IMR-90 (cell line): ENCODE measurements around the gene TSC2. TPM values are rescaled to one million over a fixed set of nuclear protein-coding genes. Genes with fewer than 3 reads are reported as not detected.

Experiments
- ATAC-seq: fragments of 200-7000 bp; cut with Tn5 transposase; 2 replicates; pipeline ENCODE4 v1.9.1; 2020; ENCODE audit warnings: low read depth, mild to moderate bottlenecking, moderate library complexity
- BruUV-seq: library from RNA; stranded (reverse); fragments of 400-500 nt; replicated peaks from 2 replicates; lab custom pipeline; 2021; lab: Mats Ljungman, UMichigan
- CTCF ChIA-PET: fragments of 300-600 bp; formaldehyde crosslinking; extraction: SDS; loops from one replicate; lab custom pipeline; 2021; ENCODE audit warnings: antibody characterized with exemption; lab: Yijun Ruan, JAX
- POLR2A ChIA-PET: fragments of 300-600 bp; sonication (Branson Sonifier 250); formaldehyde crosslinking; loops from one replicate; lab custom pipeline; 2022; ENCODE audit warnings: antibody characterized with exemption; ENCODE audit not compliant: unreplicated experiment; lab: Charles Lee
- DNase-seq: peaks from one replicate; pipeline ENCODE4 v3.0.0; 2013
- H2AFZ ChIP-seq: replicated peaks from 2 replicates; pipeline ENCODE3; 2013; ENCODE audit warnings: low read length, mild to moderate bottlenecking; ENCODE audit not compliant: poor library complexity
- H2AK5ac ChIP-seq: 2 replicates; pipeline ENCODE4 v1.6.1; 2013; ENCODE audit warnings: low read depth, low read length, inconsistent platforms
- H2AK9ac ChIP-seq: replicated peaks from 2 replicates; pipeline ENCODE3; 2013; ENCODE audit warnings: mild to moderate bottlenecking, low read depth, low read length, moderate library complexity; ENCODE audit not compliant: poor library complexity
- H2BK120ac ChIP-seq: 2 replicates; pipeline ENCODE4 v1.6.1; 2013; ENCODE audit warnings: low read depth, low read length, inconsistent platforms
- H2BK15ac ChIP-seq: 3 replicates; pipeline ENCODE4 v1.6.1; 2013; ENCODE audit warnings: low read depth, low read length, inconsistent platforms
- H2BK20ac ChIP-seq: 2 replicates; pipeline ENCODE4 v1.6.1; 2013; ENCODE audit warnings: low read depth, mild to moderate bottlenecking, inconsistent platforms, low read length, moderate library complexity
- H2BK5ac ChIP-seq: 2 replicates; pipeline ENCODE4 v1.6.1; 2013; ENCODE audit warnings: mild to moderate bottlenecking, low read depth, low read length, inconsistent platforms; ENCODE audit not compliant: poor library complexity, severe bottlenecking
- H3K14ac ChIP-seq: replicated peaks from 2 replicates; pipeline ENCODE4 v1.6.1; 2013; ENCODE audit warnings: low read depth, low read length, inconsistent platforms
- H3K18ac ChIP-seq: 2 replicates; pipeline ENCODE4 v1.6.1; 2013; ENCODE audit warnings: low read depth, low read length, control low read depth
- H3K23ac ChIP-seq: 2 replicates; pipeline ENCODE4 v1.6.1; 2013; ENCODE audit warnings: low read depth, low read length, inconsistent platforms
- H3K27ac ChIP-seq: 2 replicates; pipeline ENCODE4 v1.5.1; 2013; ENCODE audit warnings: mild to moderate bottlenecking, control low read depth, low read length; ENCODE audit not compliant: insufficient read depth
- H3K27me3 ChIP-seq: 2 replicates; pipeline ENCODE4 v1.6.1; 2013; ENCODE audit warnings: low read length; ENCODE audit not compliant: control insufficient read depth, insufficient read depth
- H3K36me3 ChIP-seq: 2 replicates; pipeline ENCODE4 v1.6.1; 2013; ENCODE audit warnings: low read length, mixed read lengths; ENCODE audit not compliant: control insufficient read depth, insufficient read depth
- H3K4ac ChIP-seq: 2 replicates; pipeline ENCODE4 v1.6.1; 2013; ENCODE audit warnings: low read depth, low read length, inconsistent platforms
- H3K4me1 ChIP-seq: 2 replicates; pipeline ENCODE4 v1.6.1; 2013; ENCODE audit warnings: low read length, mixed read lengths; ENCODE audit not compliant: control insufficient read depth, insufficient read depth
- H3K4me2 ChIP-seq: 2 replicates; pipeline ENCODE4 v1.6.1; 2013; ENCODE audit warnings: low read depth, mild to moderate bottlenecking, control low read depth, low read length, moderate library complexity
- H3K4me3 ChIP-seq: 2 replicates; pipeline ENCODE4 v1.5.1; 2013; ENCODE audit warnings: low read depth, mild to moderate bottlenecking, control low read depth, low read length, moderate library complexity; ENCODE audit not compliant: insufficient read depth
- H3K56ac ChIP-seq: 2 replicates; pipeline ENCODE4 v1.6.1; 2013; ENCODE audit warnings: low read length, inconsistent platforms; ENCODE audit not compliant: insufficient read depth; ENCODE audit errors: extremely low read depth
- H3K79me1 ChIP-seq, 2 experiments: 2 replicates each; pipeline ENCODE4 v1.6.1; 2013; ENCODE audit warnings: low read length in 2 of 2, inconsistent platforms in 1 of 2, low read depth in 1 of 2
- H3K9ac ChIP-seq: 2 replicates; pipeline ENCODE4 v1.6.1; 2013; ENCODE audit warnings: low read depth, low read length, control low read depth
- H3K9me1 ChIP-seq: 2 replicates; pipeline ENCODE4 v1.6.1; 2013; ENCODE audit warnings: low read length, inconsistent platforms; ENCODE audit not compliant: insufficient read depth
- H3K9me3 ChIP-seq: 2 replicates; pipeline ENCODE4 v1.6.1; 2013; ENCODE audit warnings: low read length; ENCODE audit not compliant: control insufficient read depth, insufficient read depth
- H4K20me1 ChIP-seq: 2 replicates; pipeline ENCODE4 v1.6.1; 2013; ENCODE audit warnings: low read length, inconsistent platforms; ENCODE audit not compliant: insufficient read depth
- H4K5ac ChIP-seq: 2 replicates; pipeline ENCODE4 v1.6.1; 2013; ENCODE audit warnings: mild to moderate bottlenecking, low read depth, low read length, control low read depth
- H4K8ac ChIP-seq, 2 experiments: 2 replicates each; pipeline ENCODE4 v1.6.1; 2013; ENCODE audit warnings: low read depth in 2 of 2, low read length in 2 of 2, control low read depth in 1 of 2, inconsistent platforms in 1 of 2
- H4K91ac ChIP-seq: 2 replicates; pipeline ENCODE4 v1.6.1; 2013; ENCODE audit warnings: low read depth, low read length, inconsistent platforms; ENCODE audit not compliant: insufficient read depth
- CHD1 ChIP-seq: IDR thresholded peaks from 2 replicates; pipeline ENCODE4 v1.6.1; 2012; ENCODE audit warnings: low read depth, low read length, improper control_type of control experiment
- ELK1 ChIP-seq: fragments of 150-350 bp; IDR thresholded peaks from 2 replicates; pipeline ENCODE4 v1.6.1; 2016; ENCODE audit warnings: low read depth, mild to moderate bottlenecking, low read length, moderate library complexity, borderline replicate concordance
- MAFK ChIP-seq: IDR thresholded peaks from 2 replicates; pipeline ENCODE4 v1.6.1; 2012; ENCODE audit warnings: low read depth, low read length, improper control_type of control experiment
- POLR2A ChIP-seq: IDR thresholded peaks from 2 replicates; pipeline ENCODE4 v1.6.1; 2012; ENCODE audit warnings: mild to moderate bottlenecking, low read depth, low read length
- RCOR1 ChIP-seq: IDR thresholded peaks from 2 replicates; pipeline ENCODE4 v1.6.1; 2012; ENCODE audit warnings: mild to moderate bottlenecking, low read length, improper control_type of control experiment; ENCODE audit not compliant: insufficient replicate concordance
- RFX5 ChIP-seq: IDR thresholded peaks from 2 replicates; pipeline ENCODE4 v1.8.0; 2012; ENCODE audit warnings: low read depth, mild to moderate bottlenecking, low read length, moderate library complexity
- SMC3 ChIP-seq: fragments of 150-350 bp; IDR thresholded peaks from 2 replicates; pipeline ENCODE4 v1.6.1; 2016; ENCODE audit warnings: low read depth, mild to moderate bottlenecking, antibody characterized with exemption, low read length, moderate library complexity
- WGBS, 2 experiments: methylation state at CpG; one replicate each; pipeline versions ENCODE4 v1.1.5 to v1.1.7; 2013; ENCODE audit warnings: missing lambda C conversion rate in 2 of 2; ENCODE audit not compliant: insufficient read length in 1 of 2; ENCODE audit errors: extremely low coverage in 2 of 2; 5-methylcytosine and 5-hydroxymethylcytosine counted together
- dilution Hi-C: fragments of 300-500 bp; cut with HindIII; formaldehyde crosslinking; loops from one replicate; pipeline ENCODE4 v1.14.3; 2018; ENCODE audit warnings: low sequenced_read_pairs; ENCODE audit not compliant: unreplicated experiment
- in situ Hi-C: fragments of 300-500 bp; cut with MboI; formaldehyde crosslinking; loops from 3 replicates; pipeline ENCODE4 v1.14.3; 2019; ENCODE audit warnings: low sequenced_read_pairs, inconsistent platforms, mixed read lengths
- intact Hi-C: fragments of 100-400 bp; cut with micrococcal nuclease; formaldehyde crosslinking; loops from 2 replicates; pipeline ENCODE4 v1.10.0; 2022
- polyA plus RNA-seq, 3 experiments: library from polyadenylated mRNA; depleted of rRNA; stranded (reverse); fragments of >200 nt; gene quantifications; 2 replicates each; pipeline ENCODE4 v1.2.3, GENCODE V29; 2012; ENCODE audit warnings: low replicate concordance in 1 of 3
- total RNA-seq: library from RNA; depleted of rRNA; stranded (reverse); fragments of >200 nt; gene quantifications from 2 replicates; pipeline ENCODE4 v1.2.3, GENCODE V29; 2012
- TF ChIP-seq, protein P1 (sequence below): conservative IDR thresholded peaks from 2 replicates; pipeline ENCODE4 v1.5.1; 2012; ENCODE audit warnings: mild to moderate bottlenecking, low read depth, low read length, improper control_type of control experiment

Gene TSC2
- total and polyA plus RNA-seq, 2 of the 4 experiments (the other 2 are of a cell fraction), result 31.4 to 88.6 TPM

DNA sequence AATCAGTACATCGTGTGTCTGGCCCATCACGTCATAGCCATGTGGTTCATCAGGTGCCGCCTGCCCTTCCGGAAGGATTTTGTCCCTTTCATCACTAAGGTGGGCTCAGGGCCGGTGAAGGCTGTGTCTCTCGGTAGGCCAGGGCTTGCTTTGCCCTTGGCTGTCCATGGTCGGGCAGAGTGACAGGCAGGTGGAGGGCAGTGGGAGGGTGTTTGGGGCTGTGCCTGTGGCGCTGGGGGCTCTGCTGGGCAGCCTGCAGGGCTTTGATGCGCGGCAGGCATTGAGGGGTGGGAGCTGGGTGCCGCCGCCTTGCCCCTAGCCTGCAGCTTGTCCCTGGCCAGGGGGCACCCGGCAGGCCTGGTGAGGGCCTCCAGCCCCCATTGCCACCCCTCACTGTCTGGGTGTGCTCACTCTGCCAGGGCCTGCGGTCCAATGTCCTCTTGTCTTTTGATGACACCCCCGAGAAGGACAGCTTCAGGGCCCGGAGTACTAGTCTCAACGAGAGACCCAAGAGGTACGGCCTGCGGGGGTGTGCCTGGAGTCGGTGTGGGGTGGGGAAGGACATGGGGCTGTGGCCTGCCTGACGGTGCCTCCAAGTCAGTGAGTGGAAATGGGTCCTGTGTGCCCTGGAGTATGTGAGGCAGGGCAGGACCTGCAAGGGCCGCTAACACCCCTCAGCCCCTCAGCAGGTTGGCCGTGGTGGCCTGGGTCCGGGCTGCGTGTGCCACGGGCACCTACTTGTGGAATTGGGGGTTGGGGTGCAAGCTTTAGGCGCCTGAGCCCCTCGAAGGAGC, 28.5 kb downstream of the TSC2 start:
- no peak overlapping the region for H2AK9ac ChIP-seq
- no peak overlapping the region for H3K4ac ChIP-seq
- H3K4me2 ChIP-seq, result no peak overlapping the region
- H4K91ac ChIP-seq, result no peak overlapping the region
- H3K23ac ChIP-seq, result no peak overlapping the region
- TF ChIP-seq SMC3 (no peak), ELK1 (no peak), MAFK (no peak), RCOR1 (no peak), CHD1 (no peak), RFX5 (no peak), POLR2A (no peak)
- TF ChIP-seq, protein P1, sequence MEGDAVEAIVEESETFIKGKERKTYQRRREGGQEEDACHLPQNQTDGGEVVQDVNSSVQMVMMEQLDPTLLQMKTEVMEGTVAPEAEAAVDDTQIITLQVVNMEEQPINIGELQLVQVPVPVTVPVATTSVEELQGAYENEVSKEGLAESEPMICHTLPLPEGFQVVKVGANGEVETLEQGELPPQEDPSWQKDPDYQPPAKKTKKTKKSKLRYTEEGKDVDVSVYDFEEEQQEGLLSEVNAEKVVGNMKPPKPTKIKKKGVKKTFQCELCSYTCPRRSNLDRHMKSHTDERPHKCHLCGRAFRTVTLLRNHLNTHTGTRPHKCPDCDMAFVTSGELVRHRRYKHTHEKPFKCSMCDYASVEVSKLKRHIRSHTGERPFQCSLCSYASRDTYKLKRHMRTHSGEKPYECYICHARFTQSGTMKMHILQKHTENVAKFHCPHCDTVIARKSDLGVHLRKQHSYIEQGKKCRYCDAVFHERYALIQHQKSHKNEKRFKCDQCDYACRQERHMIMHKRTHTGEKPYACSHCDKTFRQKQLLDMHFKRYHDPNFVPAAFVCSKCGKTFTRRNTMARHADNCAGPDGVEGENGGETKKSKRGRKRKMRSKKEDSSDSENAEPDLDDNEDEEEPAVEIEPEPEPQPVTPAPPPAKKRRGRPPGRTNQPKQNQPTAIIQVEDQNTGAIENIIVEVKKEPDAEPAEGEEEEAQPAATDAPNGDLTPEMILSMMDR, result no peak
- no peak overlapping the region for H3K9ac ChIP-seq
- H3K14ac ChIP-seq, result no peak overlapping the region
- no peaks in the 10 kb centered on the region for H3K9me3 ChIP-seq
- H3K27ac ChIP-seq, result no peak overlapping the region
- no peaks in the 10 kb centered on the region for H3K4me1 ChIP-seq
- H3K9me1 ChIP-seq, result no peaks in the 10 kb centered on the region
- no peak overlapping the region for H3K18ac ChIP-seq
- H3K79me1 ChIP-seq, result no peaks in the 10 kb centered on the region; a peak in 2 of 4 replicates
- dilution Hi-C loops (no loop called here), in situ Hi-C loops (no loop called here), intact Hi-C loops (no loop called here)
- H4K8ac ChIP-seq, result no peak overlapping the region
- H2AK5ac ChIP-seq, result no peak overlapping the region
- H2BK5ac ChIP-seq, result no peak overlapping the region
- H3K56ac ChIP-seq, result no peak overlapping the region
- peaks cover 67% of the 10 kb centered on the region for H3K36me3 ChIP-seq
- WGBS, 2 experiments, result 93% methylated on average over 2 of the region's 28 CpGs; no CpG with 5 or more reads in 1 of the 2 experiments
- H2AFZ ChIP-seq, result no peak overlapping the region
- CTCF ChIA-PET, result no interaction called here
- DNase-seq (no peak), ATAC-seq (no peak)
- BruUV-seq, result no TSS peak
- H3K4me3 ChIP-seq, result no peak overlapping the region
- H4K20me1 ChIP-seq, result no peaks in the 10 kb centered on the region; the same call in 1 of the 2 replicates
- H2BK20ac ChIP-seq, result no peak overlapping the region
- H2BK15ac ChIP-seq, result no peak overlapping the region
- POLR2A ChIA-PET, result no interaction called here
- H2BK120ac ChIP-seq, result no peak overlapping the region
- H3K27me3 ChIP-seq, result no peaks in the 10 kb centered on the region
- H4K5ac ChIP-seq, result no peak overlapping the region
